HepG2 (cell line): ENCODE measurements around the gene RRBP1.

Experiments
- EZH2 ChIP-seq: conservative IDR thresholded peaks from 2 replicates; pipeline ENCODE4 v1.6.1; 2012; ENCODE audit warnings: mild to moderate bottlenecking, low read depth, low read length, moderate library complexity
- STAG1 ChIP-seq: sonication (generic); formaldehyde crosslinking; IDR thresholded peaks from 2 replicates; pipeline ENCODE4 v1.4.0; 2020; ENCODE audit warnings: missing genetic modification reagents
- TAF1 ChIP-seq: sonication (generic); formaldehyde crosslinking; IDR thresholded peaks from 2 replicates; pipeline ENCODE4 v1.4.0; 2020; ENCODE audit warnings: missing genetic modification reagents
- ZBTB8A ChIP-seq: sonication (generic); formaldehyde crosslinking; IDR thresholded peaks from 2 replicates; pipeline ENCODE4 v1.4.0; 2020; ENCODE audit warnings: mild to moderate bottlenecking, low read depth, missing genetic modification reagents, borderline replicate concordance
- ZNF136 ChIP-seq: sonication (generic); formaldehyde crosslinking; IDR thresholded peaks from 2 replicates; pipeline ENCODE4 v1.8.1; 2022; ENCODE audit warnings: low read depth, mild to moderate bottlenecking, moderate library complexity, missing genetic modification reagents
- ZNF572 ChIP-seq: sonication (generic); formaldehyde crosslinking; IDR thresholded peaks from 2 replicates; pipeline ENCODE4 v1.5.1; 2020; ENCODE audit warnings: mild to moderate bottlenecking, missing genetic modification reagents
- TF ChIP-seq, protein P1 (sequence below): sonication (generic); formaldehyde crosslinking; IDR thresholded peaks from 2 replicates; pipeline ENCODE4 v1.5.0; 2020; ENCODE audit warnings: mild to moderate bottlenecking, missing genetic modification reagents
- TF ChIP-seq, protein P2 (sequence below): sonication (generic); formaldehyde crosslinking; IDR thresholded peaks from 2 replicates; pipeline ENCODE4 v1.5.0; 2020; ENCODE audit warnings: mild to moderate bottlenecking, low read depth, missing genetic modification reagents, borderline replicate concordance

DNA sequence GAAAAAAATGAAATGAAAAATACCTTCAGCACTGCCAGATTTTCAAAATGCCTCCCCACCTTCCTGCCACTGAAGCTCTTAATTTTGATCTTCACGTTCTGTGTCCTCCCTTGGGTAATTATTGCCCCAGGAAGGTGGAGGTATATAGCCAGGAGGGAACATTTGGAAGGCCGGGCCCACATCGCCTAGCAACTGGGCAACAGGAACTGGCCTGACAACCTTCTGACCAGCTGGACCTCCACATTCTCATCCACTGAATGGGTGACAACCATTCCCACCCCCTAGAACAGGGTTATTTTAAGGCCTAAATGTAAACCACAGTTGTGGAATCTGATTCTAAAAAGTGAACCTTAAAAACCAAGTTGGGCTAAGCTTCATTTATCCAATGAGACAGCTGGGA lies 3.2 kb downstream of the RRBP1 start:
- TF ChIP-seq, protein P1, sequence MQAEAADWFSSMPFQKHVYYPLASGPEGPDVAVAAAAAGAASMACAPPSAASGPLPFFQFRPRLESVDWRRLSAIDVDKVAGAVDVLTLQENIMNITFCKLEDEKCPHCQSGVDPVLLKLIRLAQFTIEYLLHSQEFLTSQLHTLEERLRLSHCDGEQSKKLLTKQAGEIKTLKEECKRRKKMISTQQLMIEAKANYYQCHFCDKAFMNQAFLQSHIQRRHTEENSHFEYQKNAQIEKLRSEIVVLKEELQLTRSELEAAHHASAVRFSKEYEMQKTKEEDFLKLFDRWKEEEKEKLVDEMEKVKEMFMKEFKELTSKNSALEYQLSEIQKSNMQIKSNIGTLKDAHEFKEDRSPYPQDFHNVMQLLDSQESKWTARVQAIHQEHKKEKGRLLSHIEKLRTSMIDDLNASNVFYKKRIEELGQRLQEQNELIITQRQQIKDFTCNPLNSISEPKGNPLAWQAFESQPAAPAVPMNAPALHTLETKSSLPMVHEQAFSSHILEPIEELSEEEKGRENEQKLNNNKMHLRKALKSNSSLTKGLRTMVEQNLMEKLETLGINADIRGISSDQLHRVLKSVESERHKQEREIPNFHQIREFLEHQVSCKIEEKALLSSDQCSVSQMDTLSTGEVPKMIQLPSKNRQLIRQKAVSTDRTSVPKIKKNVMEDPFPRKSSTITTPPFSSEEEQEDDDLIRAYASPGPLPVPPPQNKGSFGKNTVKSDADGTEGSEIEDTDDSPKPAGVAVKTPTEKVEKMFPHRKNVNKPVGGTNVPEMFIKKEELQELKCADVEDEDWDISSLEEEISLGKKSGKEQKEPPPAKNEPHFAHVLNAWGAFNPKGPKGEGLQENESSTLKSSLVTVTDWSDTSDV (CRISPR knock-in tag) = no peak
- TF ChIP-seq ZBTB8A (CRISPR knock-in tag) (no peak), ZNF572 (CRISPR knock-in tag) (no peak), EZH2 (no peak), ZNF136 (CRISPR knock-in tag) (no peak), TAF1 (no peak), STAG1 (CRISPR knock-in tag) (no peak)
- TF ChIP-seq, protein P2, sequence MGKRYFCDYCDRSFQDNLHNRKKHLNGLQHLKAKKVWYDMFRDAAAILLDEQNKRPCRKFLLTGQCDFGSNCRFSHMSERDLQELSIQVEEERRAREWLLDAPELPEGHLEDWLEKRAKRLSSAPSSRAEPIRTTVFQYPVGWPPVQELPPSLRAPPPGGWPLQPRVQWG (CRISPR knock-in tag) = no peak
